Activated naive CD8-positive, alpha-beta T cell treated with anti-CD3 and anti-CD28 coated beads, Interleukin-2, amount 50 U/mL, for 16 hours (primary cell): Measurements from ENCODE around the gene ZSCAN26.
"Not testable (repeated sequence)": the region's sequence is repeated elsewhere in the genome, so short reads cannot be mapped to it uniquely, and the experiment has no call there.

Experiments
- DNase-seq: peaks from one replicate; pipeline ENCODE4 v3.0.0-alpha.2; 2020; ENCODE audit warnings: low read depth, low spot score

The ZSCAN26 gene

DNA sequence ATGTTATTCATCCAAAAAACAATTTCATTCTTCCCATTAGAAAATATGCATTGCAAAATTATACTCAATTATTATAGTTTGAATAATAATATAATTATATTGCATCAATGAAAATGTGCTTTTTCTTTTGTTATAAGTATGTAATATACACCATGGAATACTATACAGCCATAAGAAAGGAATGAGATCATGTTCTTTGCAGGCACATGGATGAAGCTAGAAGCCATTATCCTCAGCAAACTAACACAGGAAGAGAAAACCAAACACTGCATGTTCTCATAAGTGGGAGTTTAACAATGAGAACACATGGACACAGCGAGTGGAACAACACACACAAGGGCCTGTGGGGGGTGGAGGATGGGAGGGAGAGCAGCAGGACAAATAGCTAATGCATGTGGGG, 9.9 kb upstream of the ZSCAN26 start:
- no peak for DNase-seq

DNA sequence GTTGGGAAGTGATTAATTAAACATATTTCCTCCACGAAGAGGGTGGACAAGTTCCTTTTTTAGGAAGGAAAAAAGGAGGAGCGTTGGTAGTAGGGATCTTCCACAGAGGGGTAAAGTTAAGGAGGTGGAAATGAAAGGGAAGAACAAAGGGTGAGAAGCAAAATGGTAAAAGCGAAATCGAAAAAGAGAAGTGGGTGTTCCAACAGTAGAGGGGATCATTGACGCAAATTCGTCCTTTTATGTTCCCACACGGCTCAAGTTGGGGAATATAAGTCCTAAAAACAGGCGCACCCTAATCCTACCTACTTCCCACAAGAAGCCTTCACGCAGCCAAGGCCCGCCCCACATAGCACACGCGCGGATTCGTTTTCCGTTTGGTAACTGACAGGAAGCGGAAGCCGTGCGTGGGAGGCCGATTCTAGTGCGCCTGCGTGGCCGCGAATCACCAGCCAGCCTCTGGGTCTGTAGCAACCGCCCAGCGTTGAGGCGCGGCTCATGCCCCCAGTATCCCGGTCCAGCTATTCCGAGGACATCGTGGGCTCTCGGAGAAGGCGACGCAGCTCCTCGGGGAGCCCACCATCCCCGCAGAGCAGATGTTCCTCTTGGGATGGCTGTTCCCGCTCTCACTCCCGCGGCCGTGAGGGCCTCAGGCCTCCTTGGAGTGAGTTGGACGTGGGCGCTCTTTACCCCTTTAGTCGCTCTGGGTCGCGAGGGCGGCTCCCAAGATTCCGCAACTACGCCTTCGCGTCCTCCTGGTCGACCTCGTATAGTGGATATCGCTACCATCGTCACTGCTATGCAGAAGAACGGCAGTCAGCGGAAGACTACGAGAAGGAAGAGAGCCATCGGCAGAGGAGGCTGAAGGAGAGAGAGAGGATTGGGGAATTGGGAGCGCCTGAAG, 7.8 kb upstream of the ZSCAN26 start, which contains the start of gene NKAPL:
Gene NKAPL, plus strand, starts transcription at position 421 of the 901 bp plus-strand sequence. Its CDS starts 75 bp downstream, at position 496.
- DNase-seq = no peak

DNA sequence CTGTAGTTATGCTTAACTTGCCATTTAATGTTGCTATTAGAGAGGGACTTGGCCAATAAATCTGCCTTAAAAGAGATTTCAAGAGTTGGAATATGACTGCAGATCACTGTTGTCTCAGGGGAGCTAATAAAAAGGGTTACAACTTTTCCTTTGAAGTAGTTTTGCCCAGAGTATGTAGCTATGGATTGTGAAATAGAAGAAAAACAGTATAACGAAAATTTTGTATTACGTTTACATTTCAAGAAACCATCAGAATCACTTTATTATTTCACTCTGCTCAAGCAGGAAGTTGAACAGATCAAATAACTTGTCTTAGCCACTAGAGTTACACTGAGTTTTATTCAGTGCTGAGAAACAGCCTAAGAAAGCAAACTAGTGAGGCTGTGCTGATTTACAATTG, 3.0 kb upstream of the ZSCAN26 start:
- no peak for DNase-seq

DNA sequence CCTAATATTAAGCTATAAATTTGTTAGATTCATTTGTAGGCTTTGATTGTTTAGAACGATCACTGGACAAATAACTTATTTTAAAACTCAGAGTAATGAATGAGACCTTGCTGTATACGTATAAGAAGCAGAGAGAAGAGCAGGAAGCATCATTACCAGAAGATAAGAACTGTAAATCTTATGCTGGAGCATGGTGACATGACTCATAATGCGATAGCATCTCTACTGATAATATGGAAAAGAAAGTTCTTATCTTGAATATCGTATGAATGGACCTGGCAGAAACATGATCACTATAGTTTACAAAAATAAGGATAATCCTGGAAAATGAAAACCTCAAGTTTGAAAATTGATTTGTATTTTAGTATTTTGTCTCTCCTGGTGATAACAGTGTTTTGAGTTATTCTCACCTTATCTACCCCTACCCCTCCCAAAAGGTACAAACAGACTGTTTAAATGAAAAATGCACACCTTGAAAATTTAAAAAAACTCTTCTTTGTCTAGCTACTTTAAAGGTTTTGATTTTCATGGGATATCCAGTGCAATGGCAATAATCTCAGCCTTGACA, 2.0 kb upstream of the ZSCAN26 start:
- no peak for DNase-seq

GRCh38 chr6:28266563-28266961, 381 bp upstream of the ZSCAN26 start:
- DNase-seq = no peak

DNA sequence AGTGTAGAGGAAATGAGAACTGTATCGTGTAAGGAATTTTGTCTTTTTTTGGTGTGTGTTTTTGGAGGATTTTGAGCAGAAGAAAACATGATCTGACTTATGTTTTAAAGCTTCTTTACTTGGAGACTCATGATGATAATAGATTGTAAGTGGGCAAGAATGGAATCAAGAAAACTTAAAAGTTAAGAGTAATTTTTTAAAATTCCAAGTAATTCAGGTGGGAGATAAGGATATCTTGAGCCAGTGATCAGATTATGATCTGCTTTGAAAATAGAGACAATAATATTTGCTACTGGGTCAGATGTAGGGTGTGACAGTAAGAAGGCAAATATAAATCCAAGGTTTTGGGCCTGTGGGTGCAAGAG, 734 bp downstream of the ZSCAN26 start:
- no peak for DNase-seq

DNA sequence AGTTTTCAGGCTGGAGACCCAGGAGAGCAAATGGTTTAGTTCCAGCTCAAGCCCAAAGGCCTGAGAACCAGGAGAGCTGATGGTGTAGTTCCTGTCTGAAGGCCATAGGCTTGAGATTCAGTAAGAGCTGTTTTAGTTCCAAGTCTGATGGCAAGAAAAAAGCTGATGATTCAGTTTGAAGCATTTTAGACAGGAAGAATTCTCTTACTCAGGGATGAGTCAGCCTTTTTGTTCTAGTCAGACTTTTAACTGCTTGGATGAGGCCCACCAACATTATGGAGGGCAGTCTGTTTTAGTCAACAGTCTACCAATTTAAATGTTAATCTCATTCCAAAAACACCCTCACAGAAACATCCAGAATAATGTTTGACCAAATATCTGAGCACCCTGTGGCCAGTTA, 2.5 kb downstream of the ZSCAN26 start:
- DNase-seq = no peak

- DNase-seq = no peak
Measured at GRCh38 chr6:28274888-28275287, 7.9 kb downstream of the ZSCAN26 start.

DNA sequence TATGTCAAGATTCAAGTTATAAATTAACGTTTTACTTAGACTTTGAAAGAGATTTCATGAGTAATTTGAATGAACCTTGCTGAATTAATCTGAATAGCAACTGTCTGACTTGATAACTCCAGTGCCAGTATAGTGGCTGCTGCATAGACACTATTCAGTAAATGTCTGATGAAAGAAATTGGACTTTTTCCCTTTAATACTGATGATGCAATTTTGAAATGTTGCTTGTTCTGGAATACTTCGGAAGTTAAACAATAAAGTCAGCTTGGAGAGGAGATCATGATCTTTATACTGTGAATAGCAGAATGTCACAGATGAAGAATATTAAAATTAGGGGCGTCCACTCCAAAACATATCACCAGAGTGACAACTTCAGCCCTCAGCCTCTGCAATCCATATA, 10.8 kb downstream of the ZSCAN26 start:
- DNase-seq = no peak

GRCh38 chr6:28280595-28281287, 13.8 kb downstream of the ZSCAN26 start:
- DNase-seq = no peak

DNA sequence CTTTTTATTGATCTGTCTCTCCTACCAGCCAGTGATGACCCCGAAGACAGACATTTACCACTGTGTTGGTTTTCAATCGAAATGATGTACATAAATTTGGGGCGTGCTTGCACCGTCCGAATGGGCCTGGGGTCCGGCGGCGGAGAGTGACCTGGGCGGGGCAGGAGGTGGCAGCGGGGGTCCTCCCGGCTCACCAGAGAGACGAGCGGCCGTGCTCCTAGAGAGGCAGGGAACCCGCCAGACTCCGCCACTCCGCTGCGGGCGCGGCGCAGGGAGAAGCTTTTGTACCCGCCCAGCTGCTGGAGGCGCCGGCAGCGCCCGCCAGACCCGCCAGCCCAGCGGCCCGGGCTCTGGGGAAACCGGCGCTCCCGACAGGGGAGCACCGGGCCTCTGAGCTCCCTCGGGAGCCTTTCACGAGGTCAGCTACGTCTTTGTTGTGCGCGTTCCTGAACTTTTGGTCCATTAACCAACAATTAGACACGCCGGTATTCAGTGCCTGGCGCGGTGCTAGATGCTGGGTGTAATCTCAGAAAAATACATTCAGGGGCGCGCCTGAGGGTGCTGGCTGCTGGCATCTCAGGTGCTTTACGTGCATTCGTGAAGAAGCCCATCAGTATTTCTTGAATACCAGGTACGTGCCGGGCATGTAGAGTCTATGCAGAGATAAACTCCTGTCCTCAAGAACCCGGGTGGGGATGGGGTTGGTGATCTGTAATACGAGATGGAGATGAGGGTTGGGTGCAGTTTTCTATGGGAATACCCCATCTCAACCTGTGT, 14.5 kb downstream of the ZSCAN26 start, which contains the start of gene PGBD1:
Gene PGBD1, plus strand, starts transcription at position 285 of the 777 bp plus-strand sequence. CDS start 2,242 bp downstream, outside the sequence.
- DNase-seq = peak; percentile 7

- DNase-seq = no peak
Measured at GRCh38 chr6:28282926-28283325, 16.0 kb downstream of the ZSCAN26 start.

DNA sequence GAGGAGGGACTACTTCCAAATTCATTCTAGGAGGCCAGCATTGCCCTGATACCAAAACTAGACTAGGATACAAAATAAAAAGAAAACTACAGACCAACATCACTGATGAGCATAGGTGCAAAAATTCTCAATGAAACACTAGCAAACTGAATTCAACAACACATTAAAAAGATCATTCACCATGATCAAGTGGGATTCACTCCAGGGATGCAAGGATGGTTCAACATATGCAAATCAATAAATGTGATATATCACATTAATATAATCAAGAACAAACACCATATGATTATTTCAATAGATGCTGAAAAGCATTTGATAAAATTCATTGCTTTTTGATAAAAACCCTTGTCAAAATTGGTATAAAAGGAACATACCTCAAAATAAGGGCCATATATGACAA, 24.6 kb downstream of the ZSCAN26 start:
- no peak for DNase-seq

- no peak for DNase-seq
Measured at GRCh38 chr6:28295326-28295725, 28.4 kb downstream of the ZSCAN26 start.

- DNase-seq = no peak
Measured at GRCh38 chr6:28296520-28297060, 29.6 kb downstream of the ZSCAN26 start.

DNA sequence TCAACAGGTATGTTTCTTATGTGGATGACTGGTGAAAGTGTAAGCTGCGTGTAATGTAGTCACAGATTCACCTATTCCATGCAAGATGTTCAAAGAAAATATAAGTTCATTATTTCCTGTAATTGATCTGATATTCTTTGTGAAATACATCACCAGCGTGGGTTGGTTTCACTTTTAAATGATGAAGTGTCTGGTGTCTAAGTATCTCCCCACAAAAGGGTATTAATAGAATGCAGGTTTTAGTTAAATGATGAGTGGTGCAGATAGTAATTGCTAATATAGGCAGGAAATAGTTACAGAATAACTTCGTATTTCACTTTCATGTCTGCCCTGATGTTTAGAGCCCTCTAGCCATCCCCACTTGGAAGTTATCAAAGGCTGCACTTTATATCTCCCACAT, 36.6 kb downstream of the ZSCAN26 start:
- no peak for DNase-seq

DNA sequence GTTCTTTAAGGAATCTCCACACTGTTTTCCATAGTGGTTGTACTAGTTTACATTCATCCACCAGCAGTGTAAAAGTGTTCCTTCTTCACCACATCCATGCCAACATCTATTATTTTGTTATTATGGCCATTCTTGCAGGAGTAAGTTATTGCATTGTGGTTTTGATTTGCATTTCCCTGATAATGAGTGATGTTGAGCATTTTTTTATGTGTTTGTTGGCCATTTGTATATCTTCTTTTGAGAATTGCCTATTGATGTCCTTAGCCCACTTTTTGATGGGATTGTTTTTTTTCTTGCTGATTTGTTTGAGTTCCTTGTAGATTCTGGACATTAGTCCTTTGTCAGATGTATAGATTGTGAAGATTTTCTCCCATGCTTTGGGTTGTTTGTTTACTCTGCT, 39.4 kb downstream of the ZSCAN26 start:
- DNase-seq = not testable (repeated sequence)

- DNase-seq = no peak
Measured at GRCh38 chr6:28311139-28311823, 44.3 kb downstream of the ZSCAN26 start.

DNA sequence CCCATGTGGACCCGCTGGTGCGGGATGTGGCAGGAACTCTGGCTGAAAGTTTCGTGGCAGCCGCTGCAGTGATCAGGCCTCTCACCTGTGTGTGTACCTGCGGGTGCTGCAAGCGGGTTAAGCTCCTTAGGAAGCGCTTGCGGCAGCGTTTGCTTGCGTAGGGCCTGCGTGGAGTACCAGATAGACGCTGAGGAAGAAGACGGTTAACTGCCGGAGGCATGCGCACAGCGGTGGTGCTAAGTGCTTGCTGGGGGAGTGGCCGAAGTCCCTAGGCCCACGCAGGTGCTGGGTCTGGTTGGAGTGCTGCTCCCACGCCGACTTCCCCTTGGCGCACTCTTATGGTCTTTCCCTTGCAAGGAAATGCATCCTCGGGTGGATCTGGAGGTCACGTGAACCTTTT, 46.0 kb downstream of the ZSCAN26 start:
- no peak for DNase-seq

GRCh38 chr6:28315628-28316027, 48.7 kb downstream of the ZSCAN26 start:
- DNase-seq = no peak

- not testable (repeated sequence) for DNase-seq
Measured at GRCh38 chr6:28317866-28318265, 50.9 kb downstream of the ZSCAN26 start.
